ENCODE data around the gene GPR151. TPM values are rescaled to one million over a fixed set of nuclear protein-coding genes. Genes with fewer than 3 reads are reported as not detected.

Gene GPR151
- total RNA-seq, 6 donors from 2014 or later, result not detected

- no peaks in the 10 kb centered on the region for H3K4me1 ChIP-seq
- peaks cover 11 to 65% (median 42%) of the 10 kb centered on the region in 4 donors for H3K36me3 ChIP-seq
- H3K9me3 ChIP-seq, result no peaks in the 10 kb centered on the region
- ATAC-seq (ENCODE audit: low FRiP score in 2 of 2), result no peak
- TF ChIP-seq POLR2AphosphoS5 (IDR thresholded peaks at IDR 0.05), result no peak
- TF ChIP-seq POLR2A (IDR thresholded peaks at IDR 0.05), result no peak
- TF ChIP-seq, protein P1, sequence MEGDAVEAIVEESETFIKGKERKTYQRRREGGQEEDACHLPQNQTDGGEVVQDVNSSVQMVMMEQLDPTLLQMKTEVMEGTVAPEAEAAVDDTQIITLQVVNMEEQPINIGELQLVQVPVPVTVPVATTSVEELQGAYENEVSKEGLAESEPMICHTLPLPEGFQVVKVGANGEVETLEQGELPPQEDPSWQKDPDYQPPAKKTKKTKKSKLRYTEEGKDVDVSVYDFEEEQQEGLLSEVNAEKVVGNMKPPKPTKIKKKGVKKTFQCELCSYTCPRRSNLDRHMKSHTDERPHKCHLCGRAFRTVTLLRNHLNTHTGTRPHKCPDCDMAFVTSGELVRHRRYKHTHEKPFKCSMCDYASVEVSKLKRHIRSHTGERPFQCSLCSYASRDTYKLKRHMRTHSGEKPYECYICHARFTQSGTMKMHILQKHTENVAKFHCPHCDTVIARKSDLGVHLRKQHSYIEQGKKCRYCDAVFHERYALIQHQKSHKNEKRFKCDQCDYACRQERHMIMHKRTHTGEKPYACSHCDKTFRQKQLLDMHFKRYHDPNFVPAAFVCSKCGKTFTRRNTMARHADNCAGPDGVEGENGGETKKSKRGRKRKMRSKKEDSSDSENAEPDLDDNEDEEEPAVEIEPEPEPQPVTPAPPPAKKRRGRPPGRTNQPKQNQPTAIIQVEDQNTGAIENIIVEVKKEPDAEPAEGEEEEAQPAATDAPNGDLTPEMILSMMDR (IDR thresholded peaks at IDR 0.05), result no peak
- no peak for TF ChIP-seq EP300 (IDR thresholded peaks at IDR 0.05)
- WGBS, 2 donors, result 88 to 89% methylated on average over 9 of the region's 9 CpGs
- H3K4me3 ChIP-seq, result no peak overlapping the region
- DNase-seq, result no peak
- H3K27ac ChIP-seq, result no peak overlapping the region
- H3K27me3 ChIP-seq, result no peaks in the 10 kb centered on the region
Observed at GRCh38 chr5:146510559-146511125, 5.3 kb downstream of the GPR151 start.

- H3K9me3 ChIP-seq, result no peaks in the 10 kb centered on the region
- no peaks in the 10 kb centered on the region for H3K27me3 ChIP-seq
- WGBS, 2 donors, result 90 to 94% methylated on average over 5 of the region's 5 CpGs
- peaks cover 11 to 94% (median 52%) of the 10 kb centered on the region in 4 donors for H3K36me3 ChIP-seq
- H3K4me3 ChIP-seq, result no peak overlapping the region
- DNase-seq (no peak), ATAC-seq (ENCODE audit: low FRiP score in 2 of 2) (no peak)
- H3K27ac ChIP-seq, result no peak overlapping the region
- TF ChIP-seq EP300 (IDR thresholded peaks at IDR 0.05) (no peak), POLR2AphosphoS5 (IDR thresholded peaks at IDR 0.05) (no peak), POLR2A (IDR thresholded peaks at IDR 0.05) (no peak)
- TF ChIP-seq, protein P1 (IDR thresholded peaks at IDR 0.05), result no peak
- H3K4me1 ChIP-seq, result no peaks in the 10 kb centered on the region
Observed at GRCh38 chr5:146507428-146507827, 8.6 kb downstream of the GPR151 start.

DNA sequence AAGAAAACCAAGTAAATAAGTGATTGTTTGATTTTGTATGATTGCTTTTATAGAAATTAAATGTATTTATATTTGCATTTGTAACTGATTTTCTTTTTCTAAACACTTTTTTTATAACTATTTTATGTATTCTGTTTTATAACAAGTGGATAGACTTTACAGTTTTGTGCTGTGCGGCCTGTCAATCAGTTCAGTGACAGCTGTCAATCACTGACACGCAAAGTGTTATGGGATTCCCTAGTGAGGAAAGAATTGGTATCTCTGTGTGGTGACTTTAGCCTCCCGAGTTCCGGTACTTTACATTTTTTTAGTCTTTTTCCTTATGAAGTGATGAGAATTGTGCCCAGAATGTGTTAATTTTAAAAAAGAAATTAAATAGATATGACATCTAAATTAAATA lies 16.3 kb downstream of the GPR151 start:
- TF ChIP-seq EP300 (IDR thresholded peaks at IDR 0.05), result no peak
- no peaks in the 10 kb centered on the region for H3K27me3 ChIP-seq
- no peak overlapping the region for H3K4me3 ChIP-seq
- H3K36me3 ChIP-seq, result peaks cover 0 to 45% (median 13%) of the 10 kb centered on the region in 4 donors
- DNase-seq (no peak), ATAC-seq (ENCODE audit: low FRiP score in 2 of 2) (no peak)
- H3K9me3 ChIP-seq, result no peaks in the 10 kb centered on the region
- no peak overlapping the region for H3K27ac ChIP-seq
- WGBS, 2 donors, result 94 to 96% methylated on average over 4 of the region's 4 CpGs
- H3K4me1 ChIP-seq, result no peaks in the 10 kb centered on the region

- Histone ChIP-seq H3K4me1 (no peaks in the 10 kb centered on the region), H3K9me3 (no peaks in the 10 kb centered on the region), H3K36me3 (peaks cover 0 to 46% (median 13%) of the 10 kb centered on the region in 4 donors), H3K27ac (no peak overlapping the region), H3K4me3 (no peak overlapping the region), H3K27me3 (no peaks in the 10 kb centered on the region)
- no peak for TF ChIP-seq POLR2A (IDR thresholded peaks at IDR 0.05)
- TF ChIP-seq EP300 (IDR thresholded peaks at IDR 0.05), result no peak
- TF ChIP-seq POLR2AphosphoS5 (IDR thresholded peaks at IDR 0.05), result no peak
- TF ChIP-seq, protein P1 (IDR thresholded peaks at IDR 0.05), result no peak
- DNase-seq, result no peak
- ATAC-seq (ENCODE audit: low FRiP score in 2 of 2), result no peak
- WGBS, 2 donors, result 67 to 91% methylated on average over 2 of the region's 2 CpGs
Observed at GRCh38 chr5:146494656-146495055, 21.3 kb downstream of the GPR151 start.

DNA sequence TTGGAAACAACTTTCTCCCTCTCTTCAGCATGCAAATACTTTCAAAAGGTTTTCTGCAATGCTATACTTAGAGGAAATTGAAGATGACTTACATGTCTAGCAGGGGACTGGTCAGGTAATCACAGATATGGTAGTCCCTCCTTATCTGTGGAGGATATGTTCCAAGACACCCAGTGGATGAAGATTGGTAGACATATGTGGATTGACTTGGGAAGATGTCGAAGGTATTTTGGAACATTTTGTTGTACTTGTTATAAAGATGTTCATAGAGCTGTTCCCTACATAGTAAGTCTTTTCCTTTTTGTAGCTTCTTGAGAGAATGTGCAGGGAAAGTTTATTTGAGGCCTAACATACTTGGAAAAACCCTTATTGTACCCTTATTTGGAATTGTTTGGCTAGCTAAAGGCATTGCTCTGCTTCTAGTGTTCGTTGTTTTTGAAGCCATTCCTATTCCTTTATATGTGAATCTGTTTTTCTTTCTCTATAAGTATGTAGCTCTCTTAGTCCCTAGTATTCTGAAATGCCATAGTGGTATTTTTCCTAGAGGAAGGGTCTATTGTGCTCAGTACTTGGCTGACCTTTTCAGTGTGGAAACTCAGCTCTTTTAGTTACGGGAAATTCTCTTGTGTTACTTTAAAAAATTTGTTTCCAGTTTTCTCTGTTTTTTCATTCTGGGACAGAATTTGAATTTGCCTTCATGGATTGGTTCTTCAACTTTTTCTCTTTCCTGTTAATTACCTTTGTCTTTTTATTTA lies 25.7 kb downstream of the GPR151 start:
- Histone ChIP-seq H3K27ac (no peak overlapping the region), H3K36me3 (peaks cover 0 to 48% (median 9%) of the 10 kb centered on the region in 4 donors), H3K4me1 (no peaks in the 10 kb centered on the region), H3K27me3 (no peaks in the 10 kb centered on the region), H3K9me3 (no peaks in the 10 kb centered on the region), H3K4me3 (no peak overlapping the region)
- WGBS, 2 donors, result 62 to 92% methylated on average over 3 of the region's 3 CpGs
- ATAC-seq (ENCODE audit: low FRiP score in 2 of 2), result no peak
- no peak for DNase-seq
- no peak for TF ChIP-seq POLR2A (IDR thresholded peaks at IDR 0.05)
- TF ChIP-seq POLR2AphosphoS5 (IDR thresholded peaks at IDR 0.05), result no peak
- no peak for TF ChIP-seq EP300 (IDR thresholded peaks at IDR 0.05)
- TF ChIP-seq, protein P1 (IDR thresholded peaks at IDR 0.05), result no peak

All from upper lobe of left lung (tissue), 6 donors.